GM12892 (cell line): ENCODE measurements around the gene KRT15.

Experiments used
- POLR2A ChIP-seq: IDR thresholded peaks from 2 replicates; pipeline ENCODE4 v1.6.1; 2011; ENCODE audit warnings: low read depth, low read length, control low read depth
- POLR2AphosphoS5 ChIP-seq: IDR thresholded peaks from 2 replicates; pipeline ENCODE4 v1.6.1; 2011; ENCODE audit warnings: low read depth, low read length, control low read depth
- TAF1 ChIP-seq: IDR thresholded peaks from 2 replicates; pipeline ENCODE4 v1.6.1; 2011; ENCODE audit warnings: low read depth, mild to moderate bottlenecking, control low read depth, low read length, borderline replicate concordance

GRCh38 chr17:41523225-41523593 is 4.5 kb upstream of the KRT15 start:
- TF ChIP-seq TAF1 (no peak), POLR2A (no peak), POLR2AphosphoS5 (no peak)
